Measurements from ENCODE around the gene CALM1. TPM values are rescaled to one million over a fixed set of nuclear protein-coding genes. Genes with fewer than 3 reads are reported as not detected.

The CALM1 gene
- total RNA-seq, 1 donor from 2014 or later, result 314 TPM

GRCh38 chr14:90452366-90452765 lies 55.5 kb downstream of the CALM1 start:
- no peaks in the 10 kb centered on the region for H3K36me3 Mint-ChIP-seq (ENCODE audit: low read depth)
- TF ChIP-seq, protein P1, sequence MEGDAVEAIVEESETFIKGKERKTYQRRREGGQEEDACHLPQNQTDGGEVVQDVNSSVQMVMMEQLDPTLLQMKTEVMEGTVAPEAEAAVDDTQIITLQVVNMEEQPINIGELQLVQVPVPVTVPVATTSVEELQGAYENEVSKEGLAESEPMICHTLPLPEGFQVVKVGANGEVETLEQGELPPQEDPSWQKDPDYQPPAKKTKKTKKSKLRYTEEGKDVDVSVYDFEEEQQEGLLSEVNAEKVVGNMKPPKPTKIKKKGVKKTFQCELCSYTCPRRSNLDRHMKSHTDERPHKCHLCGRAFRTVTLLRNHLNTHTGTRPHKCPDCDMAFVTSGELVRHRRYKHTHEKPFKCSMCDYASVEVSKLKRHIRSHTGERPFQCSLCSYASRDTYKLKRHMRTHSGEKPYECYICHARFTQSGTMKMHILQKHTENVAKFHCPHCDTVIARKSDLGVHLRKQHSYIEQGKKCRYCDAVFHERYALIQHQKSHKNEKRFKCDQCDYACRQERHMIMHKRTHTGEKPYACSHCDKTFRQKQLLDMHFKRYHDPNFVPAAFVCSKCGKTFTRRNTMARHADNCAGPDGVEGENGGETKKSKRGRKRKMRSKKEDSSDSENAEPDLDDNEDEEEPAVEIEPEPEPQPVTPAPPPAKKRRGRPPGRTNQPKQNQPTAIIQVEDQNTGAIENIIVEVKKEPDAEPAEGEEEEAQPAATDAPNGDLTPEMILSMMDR (IDR thresholded peaks at IDR 0.05), result no peak
- H3K27me3 Mint-ChIP-seq, result peaks cover 2% of the 10 kb centered on the region
- ATAC-seq (ENCODE audit: low read depth) (no peak), DNase-seq (no peak)
- ChIA-PET CTCF (no interaction called here), POLR2A (interaction anchor here (1.0 kb wide), 1 partner anchor 68 kb away, joined by 3 read pairs; no protein-coding TSS in a partner anchor)
- H3K4me3 Mint-ChIP-seq, result no peak overlapping the region
- H3K4me1 Mint-ChIP-seq, result peaks cover 16% of the 10 kb centered on the region
- intact Hi-C loops (cut with micrococcal nuclease), result no loop called here
- peak overlapping the region; percentile 57 for H3K27ac Mint-ChIP-seq
- no peaks in the 10 kb centered on the region for H3K9me3 Mint-ChIP-seq

GRCh38 chr14:90453401-90453951 lies 56.6 kb downstream of the CALM1 start:
- intact Hi-C loops (cut with micrococcal nuclease), result no loop called here
- H3K4me1 Mint-ChIP-seq, result peaks cover 16% of the 10 kb centered on the region
- no peak overlapping the region for H3K4me3 Mint-ChIP-seq
- TF ChIP-seq, protein P1 (IDR thresholded peaks at IDR 0.05), result no peak
- DNase-seq, result no peak
- H3K9me3 Mint-ChIP-seq, result no peaks in the 10 kb centered on the region
- ATAC-seq (ENCODE audit: low read depth), result no peak
- no peaks in the 10 kb centered on the region for H3K27me3 Mint-ChIP-seq
- H3K27ac Mint-ChIP-seq, result no peak overlapping the region
- ChIA-PET CTCF (no interaction called here), POLR2A (no interaction called here)
- no peaks in the 10 kb centered on the region for H3K36me3 Mint-ChIP-seq (ENCODE audit: low read depth)

- no peaks in the 10 kb centered on the region for H3K9me3 Mint-ChIP-seq
- H3K27me3 Mint-ChIP-seq, result no peaks in the 10 kb centered on the region
- ChIA-PET POLR2A (no interaction called here), CTCF (no interaction called here)
- peaks cover 16% of the 10 kb centered on the region for H3K4me1 Mint-ChIP-seq
- H3K36me3 Mint-ChIP-seq (ENCODE audit: low read depth), result no peaks in the 10 kb centered on the region
- intact Hi-C loops (cut with micrococcal nuclease), result no loop called here
- DNase-seq (no peak), ATAC-seq (ENCODE audit: low read depth) (no peak)
- no peak overlapping the region for H3K27ac Mint-ChIP-seq
- TF ChIP-seq, protein P1 (IDR thresholded peaks at IDR 0.05), result no peak
- no peak overlapping the region for H3K4me3 Mint-ChIP-seq
Measured at GRCh38 chr14:90454041-90455000, 57.5 kb downstream of the CALM1 start.

- Mint-ChIP-seq H3K4me1 (peaks cover 16% of the 10 kb centered on the region), H3K36me3 (ENCODE audit: low read depth) (no peaks in the 10 kb centered on the region), H3K9me3 (no peaks in the 10 kb centered on the region), H3K27ac (no peak overlapping the region), H3K4me3 (no peak overlapping the region), H3K27me3 (no peaks in the 10 kb centered on the region)
- ATAC-seq (ENCODE audit: low read depth), result no peak
- TF ChIP-seq, protein P1 (IDR thresholded peaks at IDR 0.05), result no peak
- ChIA-PET CTCF (no interaction called here), POLR2A (no interaction called here)
- intact Hi-C loops (cut with micrococcal nuclease), result no loop called here
- no peak for DNase-seq
Measured at GRCh38 chr14:90455100-90455571, 58.3 kb downstream of the CALM1 start.

DNA sequence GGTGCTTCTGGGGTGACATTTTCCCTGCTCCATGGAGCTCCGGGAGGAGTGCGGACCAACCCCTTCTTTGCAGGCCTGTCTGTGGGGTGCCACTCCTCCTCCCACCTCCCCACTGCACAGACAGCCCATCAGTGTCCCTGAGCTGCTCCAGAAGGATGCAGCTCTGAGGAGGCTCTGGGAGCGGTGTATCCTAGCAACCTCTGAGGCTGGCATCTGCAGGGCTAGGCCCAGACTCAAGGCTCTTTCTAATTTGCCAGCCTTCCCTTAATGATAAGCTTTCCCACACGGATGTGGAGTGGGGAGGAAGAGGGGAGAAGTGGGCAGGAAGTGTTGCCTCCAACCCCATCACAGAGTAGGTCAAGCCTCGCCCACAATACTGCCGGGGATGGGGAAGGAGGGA lies 59.7 kb downstream of the CALM1 start:
- TF ChIP-seq, protein P1 (IDR thresholded peaks at IDR 0.05), result no peak
- no peak overlapping the region for H3K4me3 Mint-ChIP-seq
- H3K27ac Mint-ChIP-seq, result no peak overlapping the region
- intact Hi-C loops (cut with micrococcal nuclease), result no loop called here
- H3K9me3 Mint-ChIP-seq, result no peaks in the 10 kb centered on the region
- no peaks in the 10 kb centered on the region for H3K27me3 Mint-ChIP-seq
- H3K4me1 Mint-ChIP-seq, result peaks cover 13% of the 10 kb centered on the region
- H3K36me3 Mint-ChIP-seq (ENCODE audit: low read depth), result no peaks in the 10 kb centered on the region
- ATAC-seq (ENCODE audit: low read depth), result no peak
- CTCF ChIA-PET, result no interaction called here
- POLR2A ChIA-PET, result no interaction called here
- no peak for DNase-seq

Data from activated B cell treated with CpG ODN at 0.5 μM for 24 hours (primary cell).